ENCODE data around the gene H6PD. TPM values are rescaled to one million over a fixed set of nuclear protein-coding genes. Genes with fewer than 3 reads are reported as not detected.
A peak's percentile ranks its signal among the peaks of the same experiment; 100 is the strongest.

Gene H6PD
- total RNA-seq, 4 donors from 2014 or later = 37.3 to 65.1 (median 44.4) TPM

- DNase-seq = no peak
- peaks cover 21 to 26% of the 10 kb centered on the region in 2 donors for H3K4me1 ChIP-seq
- no peaks in the 10 kb centered on the region for H3K36me3 ChIP-seq
- no peaks in the 10 kb centered on the region for H3K9me3 ChIP-seq
- in situ Hi-C loops (cut with MboI; ENCODE audit: low sequenced_read_pairs in 4 of 4) = loop anchor here in 3 of 4 donors (5.0 to 25.0 kb wide), 4 partner anchors 51 to 283 kb away; no protein-coding TSS in a partner anchor
- H3K4me3 ChIP-seq = no peak overlapping the region
- H3K27me3 ChIP-seq = peaks cover 14 to 23% (median 23%) of the 10 kb centered on the region in 3 donors
- peak overlapping the region; percentile 40 to 58 (median 48) for H3K27ac ChIP-seq
- ATAC-seq = no peak
- TF ChIP-seq POLR2A (IDR thresholded peaks at IDR 0.05) (no peak), CTCF (IDR thresholded peaks at IDR 0.05 in 4 of 5, conservative IDR thresholded peaks at IDR 0.05 in 1 of 5) (no peak)
- intact Hi-C loops (cut with DNase I; ENCODE audit: low total_unique reads) = loop anchor here (1.0 kb wide), 3 partner anchors 14 to 85 kb away; no protein-coding TSS in a partner anchor
Measured at GRCh38 chr1:9195651-9196050, 38.9 kb upstream of the H6PD start.

DNA sequence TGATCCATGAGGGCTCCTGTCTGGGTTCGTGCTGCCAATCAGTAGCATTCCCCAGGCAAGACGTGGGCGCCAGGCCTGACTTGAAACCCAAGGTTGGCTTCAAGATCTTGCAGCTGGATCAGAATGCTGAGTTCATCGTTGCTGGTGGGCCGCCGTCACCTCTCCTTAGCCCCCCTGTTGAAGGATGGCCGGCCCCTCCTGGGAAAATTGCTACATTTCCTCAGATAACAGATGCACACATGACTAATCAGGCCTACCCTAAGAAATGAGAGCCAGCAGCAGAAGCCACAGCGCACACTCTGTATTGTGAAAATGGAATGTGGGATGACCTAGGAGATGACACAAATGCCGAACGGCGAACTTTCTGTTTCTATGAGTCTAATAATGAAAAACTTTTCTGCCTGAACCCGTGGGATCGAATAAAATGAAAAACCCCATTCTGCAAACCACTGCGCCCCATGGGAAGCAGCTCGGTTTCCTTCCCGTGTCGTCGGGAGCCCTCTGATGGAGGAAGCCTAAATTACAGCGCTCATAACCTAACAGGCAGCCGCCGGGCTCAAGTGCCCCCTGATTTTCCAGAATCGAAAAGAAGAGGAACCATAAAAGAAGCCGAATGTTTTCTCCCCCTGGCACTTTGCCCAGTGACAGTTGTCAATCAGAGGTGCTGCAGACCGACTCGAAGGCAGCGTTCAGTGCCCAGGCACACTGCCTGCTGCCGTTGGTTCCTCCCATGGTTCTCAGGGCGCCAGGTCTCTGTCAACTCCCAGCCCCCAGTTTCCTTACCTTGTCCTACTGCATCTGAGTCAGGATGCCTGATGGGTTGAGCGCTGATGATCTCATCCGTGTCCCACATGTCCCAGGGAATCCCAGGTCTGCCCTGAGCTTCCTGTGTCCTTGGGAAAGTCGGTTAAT lies 38.2 kb upstream of the H6PD start:
- Histone ChIP-seq H3K4me1 (peaks cover 21 to 29% of the 10 kb centered on the region in 2 donors), H3K36me3 (no peaks in the 10 kb centered on the region), H3K27me3 (peaks cover 21 to 30% (median 28%) of the 10 kb centered on the region in 3 donors), H3K4me3 (peak overlapping the region; percentile 1 to 34 (median 10)), H3K27ac (peak overlapping the region; percentile 48 to 58 (median 54)), H3K9me3 (no peaks in the 10 kb centered on the region)
- no peak for TF ChIP-seq POLR2A (IDR thresholded peaks at IDR 0.05)
- peak; percentile 72 to 86 (median 80) for TF ChIP-seq CTCF (IDR thresholded peaks at IDR 0.05 in 4 of 5, conservative IDR thresholded peaks at IDR 0.05 in 1 of 5)
- intact Hi-C loops (cut with DNase I; ENCODE audit: low total_unique reads) (loop anchor here (1.0 kb wide), 3 partner anchors 15 to 86 kb away; no protein-coding TSS in a partner anchor), in situ Hi-C loops (cut with MboI; ENCODE audit: low sequenced_read_pairs in 4 of 4) (loop anchor here in 3 of 4 donors (5.0 to 25.0 kb wide), 4 partner anchors 52 to 284 kb away; no protein-coding TSS in a partner anchor)
- peak; percentile 49 to 56 for DNase-seq
- ATAC-seq = peak; percentile 67 to 75

DNA sequence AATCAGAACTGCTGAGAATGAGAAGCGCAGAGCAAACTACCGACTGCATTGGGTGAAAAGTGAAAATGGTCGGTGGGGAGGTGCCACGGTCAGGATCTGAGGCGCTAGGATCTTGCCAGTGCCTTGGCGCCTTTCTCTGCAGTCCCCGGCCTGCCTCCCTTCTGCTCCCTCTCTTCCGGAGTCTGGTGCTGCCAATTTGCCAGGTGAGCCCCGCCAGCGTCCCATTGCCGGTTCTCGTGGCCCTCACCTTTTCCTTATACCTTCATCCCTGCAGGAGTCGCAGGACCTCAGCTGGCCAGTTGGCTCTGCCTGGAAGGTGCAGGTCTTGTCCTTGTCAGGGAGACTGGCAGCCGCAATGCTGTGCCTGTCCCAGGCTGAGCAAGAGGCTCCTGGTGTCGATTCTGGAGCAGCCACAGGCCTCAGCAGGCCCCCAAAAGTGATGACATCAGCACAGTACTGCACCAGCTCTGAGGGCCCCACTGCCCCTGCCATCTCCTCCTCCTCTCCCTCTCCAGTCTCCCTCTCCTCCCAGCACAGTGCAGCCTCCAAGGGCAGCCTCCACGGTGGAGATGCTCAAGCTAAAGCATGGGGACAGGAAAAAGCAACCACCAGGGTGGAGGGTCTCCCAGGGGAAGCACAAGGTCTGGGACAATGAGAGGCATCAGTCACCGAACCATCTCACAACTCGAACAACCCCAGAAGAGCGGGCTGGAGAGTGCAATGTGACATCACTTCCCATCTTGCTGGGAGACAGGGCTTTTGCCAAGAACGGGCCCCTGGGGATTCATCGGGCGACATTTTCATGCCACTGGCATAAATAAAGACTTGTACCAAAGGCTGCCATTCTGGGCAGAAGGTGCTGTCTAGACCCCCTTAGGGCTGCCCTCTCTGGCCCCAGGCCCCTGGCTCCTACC lies 37.1 kb upstream of the H6PD start:
- in situ Hi-C loops (cut with MboI; ENCODE audit: low sequenced_read_pairs in 4 of 4) = loop anchor here in 3 of 4 donors (5.0 to 25.0 kb wide), 4 partner anchors 53 to 285 kb away; no protein-coding TSS in a partner anchor
- intact Hi-C loops (cut with DNase I; ENCODE audit: low total_unique reads) = no loop called here
- Histone ChIP-seq H3K4me1 (peaks cover 26 to 39% of the 10 kb centered on the region in 2 donors), H3K27ac (no peak overlapping the region), H3K36me3 (no peaks in the 10 kb centered on the region), H3K27me3 (peaks cover 25 to 36% (median 32%) of the 10 kb centered on the region in 3 donors), H3K4me3 (peak overlapping the region in 1 of 4 donors; percentile 42), H3K9me3 (no peaks in the 10 kb centered on the region)
- ATAC-seq (no peak), DNase-seq (no peak)
- TF ChIP-seq CTCF (IDR thresholded peaks at IDR 0.05 in 4 of 5, conservative IDR thresholded peaks at IDR 0.05 in 1 of 5) = no peak
- TF ChIP-seq POLR2A (IDR thresholded peaks at IDR 0.05) = no peak

All from gastrocnemius medialis (tissue), 4 donors.